OCI-LY3 (cell line): ENCODE measurements around the gene AP1S1.

Source experiments
- CTCF ChIP-seq: fragments of 200-600, 300-600 bp; sonication (generic); IDR thresholded peaks from 2 replicates; pipeline ENCODE4 v1.5.1; 2014; ENCODE audit warnings: antibody characterized with exemption, low read length, low read depth
- EZH2phosphoT487 ChIP-seq: fragments of 200-600 bp; shearing (Covaris generic); IDR thresholded peaks from 2 replicates; pipeline ENCODE4 v1.6.1; 2018; ENCODE audit warnings: antibody characterized with exemption, mixed run types, low read depth

GRCh38 chr7:101140339-101140699 is 14.0 kb upstream of the AP1S1 start:
- TF ChIP-seq CTCF (no peak), EZH2phosphoT487 (no peak)
